ENCODE measurements around the gene FAM72C.
"Not testable (repeated sequence)": the region's sequence is repeated elsewhere in the genome, so short reads cannot be mapped to it uniquely, and the experiment has no call there.

DNA sequence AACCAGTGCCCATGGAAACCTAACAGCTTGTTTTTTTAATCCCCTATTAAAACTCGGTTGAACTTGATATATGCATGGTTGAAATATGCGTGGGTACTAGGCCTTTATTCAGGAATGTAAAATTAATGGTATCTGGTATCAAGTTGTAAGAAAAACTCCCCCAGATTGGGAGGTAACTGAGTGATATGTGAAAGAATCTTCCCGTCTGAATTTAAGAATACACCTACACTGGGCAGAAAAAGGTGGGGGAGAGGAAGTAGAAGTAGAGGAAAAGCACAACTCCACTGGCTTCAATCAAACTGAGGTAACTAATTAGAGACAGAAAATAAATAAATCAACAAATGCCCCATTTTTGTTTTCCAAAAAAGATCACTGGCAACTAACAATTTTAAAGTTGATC, 15.9 kb downstream of the FAM72C start:
- TF ChIP-seq, protein P1, sequence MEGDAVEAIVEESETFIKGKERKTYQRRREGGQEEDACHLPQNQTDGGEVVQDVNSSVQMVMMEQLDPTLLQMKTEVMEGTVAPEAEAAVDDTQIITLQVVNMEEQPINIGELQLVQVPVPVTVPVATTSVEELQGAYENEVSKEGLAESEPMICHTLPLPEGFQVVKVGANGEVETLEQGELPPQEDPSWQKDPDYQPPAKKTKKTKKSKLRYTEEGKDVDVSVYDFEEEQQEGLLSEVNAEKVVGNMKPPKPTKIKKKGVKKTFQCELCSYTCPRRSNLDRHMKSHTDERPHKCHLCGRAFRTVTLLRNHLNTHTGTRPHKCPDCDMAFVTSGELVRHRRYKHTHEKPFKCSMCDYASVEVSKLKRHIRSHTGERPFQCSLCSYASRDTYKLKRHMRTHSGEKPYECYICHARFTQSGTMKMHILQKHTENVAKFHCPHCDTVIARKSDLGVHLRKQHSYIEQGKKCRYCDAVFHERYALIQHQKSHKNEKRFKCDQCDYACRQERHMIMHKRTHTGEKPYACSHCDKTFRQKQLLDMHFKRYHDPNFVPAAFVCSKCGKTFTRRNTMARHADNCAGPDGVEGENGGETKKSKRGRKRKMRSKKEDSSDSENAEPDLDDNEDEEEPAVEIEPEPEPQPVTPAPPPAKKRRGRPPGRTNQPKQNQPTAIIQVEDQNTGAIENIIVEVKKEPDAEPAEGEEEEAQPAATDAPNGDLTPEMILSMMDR (IDR thresholded peaks at IDR 0.05 in 4 of 5, conservative IDR thresholded peaks at IDR 0.05 in 1 of 5) = not testable (repeated sequence)
- TF ChIP-seq POLR2A (IDR thresholded peaks at IDR 0.05) = not testable (repeated sequence)

Data from gastrocnemius medialis (tissue), 4 donors.